GM12878 (cell line): Measurements from ENCODE around the gene MMP7. TPM values are rescaled to one million over a fixed set of nuclear protein-coding genes. Genes with fewer than 3 reads are reported as not detected.

Experiments used
- ATAC-seq: fragments of 200-7000 bp; cut with Tn5 transposase; 3 replicates; pipeline ENCODE4 v1.9.1; 2020; ENCODE audit warnings: mild to moderate bottlenecking, moderate library complexity
- BruUV-seq: library from RNA; stranded (reverse); fragments of 400-500 nt; replicated peaks from 2 replicates; lab custom pipeline; 2021; lab: Mats Ljungman, UMichigan
- CTCF ChIA-PET: fragments of 300-600 bp; sonication (Branson Sonifier 250); formaldehyde crosslinking; extraction: SDS; loops from one replicate; lab custom pipeline; 2021; ENCODE audit warnings: inconsistent platforms; lab: Yijun Ruan, JAX
- POLR2A ChIA-PET: fragments of 350-600 bp; formaldehyde crosslinking; extraction: SDS; loops from one replicate; lab custom pipeline; 2021; ENCODE audit warnings: inconsistent platforms; lab: Charles Lee
- RAD21 ChIA-PET: fragments of 300-600 bp; sonication (Branson Sonifier 250); formaldehyde crosslinking; loops from one replicate; lab custom pipeline; 2023; ENCODE audit warnings: antibody characterized with exemption; ENCODE audit not compliant: unreplicated experiment; lab: Charles Lee
- SMC1A ChIA-PET: fragments of 300-600 bp; sonication (Branson Sonifier 250); formaldehyde crosslinking; loops from one replicate; lab custom pipeline; 2023; ENCODE audit not compliant: unreplicated experiment, uncharacterized antibody; lab: Charles Lee
- DNase-seq: peaks from one replicate; pipeline ENCODE4 v3.0.0-alpha.2; 2011; ENCODE audit warnings: low read depth, low spot score
- FAIRE-seq: peaks from 3 replicates; lab custom pipeline; 2011; peaks lifted over from hg19 to GRCh38; lab: Jason Lieb, UNC
- H2AFZ ChIP-seq: 2 replicates; pipeline ENCODE4 v1.6.0; 2011; ENCODE audit warnings: low read depth, low read length, control low read depth; ENCODE audit not compliant: control insufficient read depth
- H3K27ac ChIP-seq: 2 replicates; pipeline ENCODE4 v1.5.1; 2011; ENCODE audit warnings: control low read depth; ENCODE audit not compliant: control insufficient read depth, insufficient read depth
- H3K27me3 ChIP-seq, 2 experiments: replicated peaks in 1 of 2; 2 replicates each; pipeline versions ENCODE4 v1.6.0 to v1.6.1; 2011; ENCODE audit warnings: low read length in 1 of 2; ENCODE audit not compliant: control insufficient read depth in 2 of 2, insufficient read depth in 2 of 2
- H3K36me3 ChIP-seq, 2 experiments: 2 replicates each; pipeline ENCODE4 v1.5.1; 2011; ENCODE audit warnings: low read length in 1 of 2; ENCODE audit not compliant: control insufficient read depth in 2 of 2, insufficient read depth in 2 of 2
- H3K4me1 ChIP-seq: 2 replicates; pipeline ENCODE4 v1.6.1; 2011; ENCODE audit warnings: mild to moderate bottlenecking, low read length, moderate library complexity, mixed read lengths; ENCODE audit not compliant: control insufficient read depth, insufficient read depth
- H3K4me2 ChIP-seq: 2 replicates; pipeline ENCODE4 v1.6.0; 2011; ENCODE audit warnings: control low read depth; ENCODE audit not compliant: control insufficient read depth, insufficient read depth
- H3K4me3 ChIP-seq: fragments of 200-600 bp; sonication (generic); 2 replicates; pipeline ENCODE4 v1.5.1; 2016
- H3K79me2 ChIP-seq: 2 replicates; pipeline ENCODE4 v1.6.0; 2011; ENCODE audit warnings: low read length; ENCODE audit not compliant: control insufficient read depth, insufficient read depth
- H3K9ac ChIP-seq: 2 replicates; pipeline ENCODE4 v1.8.0; 2011; ENCODE audit warnings: low read length, control low read depth, mixed read lengths; ENCODE audit not compliant: control insufficient read depth, insufficient read depth
- H3K9me3 ChIP-seq: replicated peaks from 3 replicates; pipeline ENCODE4 v1.5.1; 2011; ENCODE audit warnings: mild to moderate bottlenecking, low read length; ENCODE audit not compliant: control insufficient read depth, insufficient read depth
- H4K20me1 ChIP-seq: 2 replicates; pipeline ENCODE4 v1.6.0; 2011; ENCODE audit not compliant: control insufficient read depth, insufficient read depth
- EP300 ChIP-seq, 2 experiments: fragments of 150-350 bp in 1 of 2; IDR thresholded peaks; 2 replicates each; pipeline ENCODE4 v1.6.1; 2011 to 2012; ENCODE audit warnings: low read depth in 2 of 2, low read length in 2 of 2, borderline replicate concordance in 1 of 2, improper control_type of control experiment in 1 of 2, inconsistent platforms in 1 of 2; ENCODE audit not compliant: control insufficient read depth in 1 of 2
- KAT2A ChIP-seq: conservative IDR thresholded peaks from 2 replicates; pipeline ENCODE4 v1.6.1; 2011; ENCODE audit warnings: low read depth, low read length; ENCODE audit not compliant: control insufficient read depth
- RFX5 ChIP-seq: IDR thresholded peaks from 2 replicates; pipeline ENCODE4 v1.6.1; 2011; ENCODE audit warnings: low read depth, low read length, improper control_type of control experiment
- WGBS: methylation state at CpG from one replicate; pipeline ENCODE4 v1.1.6; 2016; ENCODE audit warnings: low lambda C conversion rate; ENCODE audit not compliant: insufficient replicate concordance, insufficient coverage; ENCODE audit errors: missing lambda C conversion rate; 5-methylcytosine and 5-hydroxymethylcytosine counted together
- in situ Hi-C: fragments of 300-500 bp; cut with MboI; formaldehyde crosslinking; loops from 9 replicates; pipeline ENCODE4 v1.14.3; 2018; ENCODE audit warnings: mixed read lengths
- intact Hi-C: fragments of 100-400 bp; cut with micrococcal nuclease; formaldehyde crosslinking; loops from one replicate; pipeline ENCODE4 v1.14.2; 2022; ENCODE audit not compliant: unreplicated experiment
- polyA plus RNA-seq, 11 experiments: library from polyadenylated mRNA; depleted of rRNA in 4 of 11; unstranded in 6 of 11; stranded (reverse) in 5 of 11; fragments of >200 nt; fragmentation: Nextera tagmentation in 4 of 11; fragmentation: Illumina TruSeq in 1 of 11; extraction: Ambion mirVana in 4 of 11; extraction: Trizol in 1 of 11; gene quantifications; 1 replicate in 1 of 11; 2 replicates in 10 of 11; pipeline versions ENCODE4 v1.2.1 to v1.2.3, GENCODE V29; 2011 to 2016; ENCODE audit warnings: inconsistent platforms in 2 of 11, missing spikeins in 2 of 11, low read depth in 1 of 11
- total RNA-seq, 4 experiments: library from RNA; depleted of rRNA in 3 of 4; stranded (reverse); fragments of >200 nt in 3 of 4; fragmentation: Illumina TruSeq in 1 of 4; extraction: Trizol in 1 of 4; gene quantifications; 2 replicates each; pipeline versions ENCODE4 v1.2.1 to v1.2.3, GENCODE V29; 2013 to 2021
- TF ChIP-seq, protein P1 (sequence below): fragments of 450-650 bp; IDR thresholded peaks from 2 replicates; pipeline ENCODE4 v1.6.1; 2018; ENCODE audit warnings: mild to moderate bottlenecking, low read depth, moderate library complexity; ENCODE audit not compliant: partially characterized antibody
- TF ChIP-seq, protein P2 (sequence below): fragments of 450-650 bp; IDR thresholded peaks from 2 replicates; pipeline ENCODE4 v1.6.1; 2017; ENCODE audit warnings: low read depth, mild to moderate bottlenecking, moderate library complexity
- TF ChIP-seq, protein P3 (sequence below): IDR thresholded peaks from 2 replicates; pipeline ENCODE4 v1.6.1; 2011; ENCODE audit warnings: borderline replicate concordance, low read depth, mild to moderate bottlenecking, moderate library complexity, mixed read lengths, low read length; ENCODE audit not compliant: insufficient read depth; ENCODE audit errors: extremely low read length
- TF ChIP-seq, protein P4 (sequence below): fragments of 450-650 bp; formaldehyde crosslinking; IDR thresholded peaks from 2 replicates; pipeline ENCODE4 v1.4.0; 2020; ENCODE audit warnings: mild to moderate bottlenecking, moderate library complexity

The MMP7 gene
- total and polyA plus RNA-seq, 10 of the 15 experiments (the other 5 are each of a cell fraction or from before 2014, with no cell fraction given), result 0.63 to 18.0 (median 1.1) TPM

DNA sequence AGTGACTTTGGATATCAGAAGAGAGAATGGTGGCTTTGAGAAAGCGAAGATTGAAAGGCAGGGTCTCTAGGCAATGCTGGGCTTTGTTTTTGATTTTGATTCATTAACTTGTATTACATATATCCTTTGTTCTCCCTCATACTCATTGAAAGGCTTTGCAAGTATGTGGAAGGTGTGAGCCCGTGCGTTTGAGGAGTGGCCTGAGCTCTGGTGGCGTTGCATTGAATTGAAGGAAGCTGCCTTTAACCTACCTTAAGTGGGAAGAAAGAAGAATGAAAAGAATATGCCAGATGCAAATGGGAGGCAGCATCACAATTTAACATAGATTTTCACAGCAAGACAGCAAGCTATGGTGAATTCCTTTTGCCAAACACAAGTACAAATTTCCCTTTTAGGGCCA is 6.7 kb downstream of the MMP7 start:
- POLR2A ChIA-PET, result interaction anchor here (0.6 to 1.8 kb wide), 5 partner anchors 9 to 88 kb away, joined by 4 to 8 read pairs (median 4); no protein-coding TSS in a partner anchor

More for the DNA sequence above, 6.7 kb downstream of the MMP7 start:
- peaks cover 15% of the 10 kb centered on the region for H3K4me1 ChIP-seq
- H4K20me1 ChIP-seq, result no peaks in the 10 kb centered on the region
- no peak overlapping the region for H3K4me2 ChIP-seq
- 78% methylated on average over 4 of the region's 4 CpGs for WGBS
- ChIA-PET RAD21 (interaction anchor here (0.5 to 2.1 kb wide), 6 partner anchors 8 to 136 kb away, joined by 3 to 10 read pairs (median 8); no protein-coding TSS in a partner anchor), SMC1A (interaction anchor here (0.6 to 3.1 kb wide), 19 partner anchors 8 to 244 kb away, joined by 3 to 18 read pairs (median 6); no protein-coding TSS in a partner anchor), CTCF (interaction anchor here (0.6 to 5.3 kb wide), 13 partner anchors 10 to 235 kb away, joined by 3 to 53 read pairs (median 6); partner anchors contain the start of gene TMEM123)
- no peaks in the 10 kb centered on the region for H3K9me3 ChIP-seq
- ATAC-seq (no peak), FAIRE-seq (no peak), DNase-seq (no peak)
- BruUV-seq, result no TSS peak
- no peaks in the 10 kb centered on the region for H3K27me3 ChIP-seq
- H3K4me3 ChIP-seq, result no peak overlapping the region
- H3K27ac ChIP-seq, result no peak overlapping the region
- no peaks in the 10 kb centered on the region for H3K36me3 ChIP-seq
- in situ Hi-C loops, result no loop called here
- no peak overlapping the region for H2AFZ ChIP-seq
- no peaks in the 10 kb centered on the region for H3K79me2 ChIP-seq
- TF ChIP-seq, protein P1, sequence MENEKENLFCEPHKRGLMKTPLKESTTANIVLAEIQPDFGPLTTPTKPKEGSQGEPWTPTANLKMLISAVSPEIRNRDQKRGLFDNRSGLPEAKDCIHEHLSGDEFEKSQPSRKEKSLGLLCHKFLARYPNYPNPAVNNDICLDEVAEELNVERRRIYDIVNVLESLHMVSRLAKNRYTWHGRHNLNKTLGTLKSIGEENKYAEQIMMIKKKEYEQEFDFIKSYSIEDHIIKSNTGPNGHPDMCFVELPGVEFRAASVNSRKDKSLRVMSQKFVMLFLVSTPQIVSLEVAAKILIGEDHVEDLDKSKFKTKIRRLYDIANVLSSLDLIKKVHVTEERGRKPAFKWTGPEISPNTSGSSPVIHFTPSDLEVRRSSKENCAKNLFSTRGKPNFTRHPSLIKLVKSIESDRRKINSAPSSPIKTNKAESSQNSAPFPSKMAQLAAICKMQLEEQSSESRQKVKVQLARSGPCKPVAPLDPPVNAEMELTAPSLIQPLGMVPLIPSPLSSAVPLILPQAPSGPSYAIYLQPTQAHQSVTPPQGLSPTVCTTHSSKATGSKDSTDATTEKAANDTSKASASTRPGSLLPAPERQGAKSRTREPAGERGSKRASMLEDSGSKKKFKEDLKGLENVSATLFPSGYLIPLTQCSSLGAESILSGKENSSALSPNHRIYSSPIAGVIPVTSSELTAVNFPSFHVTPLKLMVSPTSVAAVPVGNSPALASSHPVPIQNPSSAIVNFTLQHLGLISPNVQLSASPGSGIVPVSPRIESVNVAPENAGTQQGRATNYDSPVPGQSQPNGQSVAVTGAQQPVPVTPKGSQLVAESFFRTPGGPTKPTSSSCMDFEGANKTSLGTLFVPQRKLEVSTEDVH, result no peak
- no peak for TF ChIP-seq KAT2A
- no peak for TF ChIP-seq RFX5
- TF ChIP-seq EP300 (IDR thresholded peaks at IDR 0.05; ENCODE audit: borderline replicate concordance in 1 of 2, control insufficient read depth in 1 of 2, low read depth in 2 of 2, low read length in 2 of 2), result no peak
- TF ChIP-seq, protein P2, sequence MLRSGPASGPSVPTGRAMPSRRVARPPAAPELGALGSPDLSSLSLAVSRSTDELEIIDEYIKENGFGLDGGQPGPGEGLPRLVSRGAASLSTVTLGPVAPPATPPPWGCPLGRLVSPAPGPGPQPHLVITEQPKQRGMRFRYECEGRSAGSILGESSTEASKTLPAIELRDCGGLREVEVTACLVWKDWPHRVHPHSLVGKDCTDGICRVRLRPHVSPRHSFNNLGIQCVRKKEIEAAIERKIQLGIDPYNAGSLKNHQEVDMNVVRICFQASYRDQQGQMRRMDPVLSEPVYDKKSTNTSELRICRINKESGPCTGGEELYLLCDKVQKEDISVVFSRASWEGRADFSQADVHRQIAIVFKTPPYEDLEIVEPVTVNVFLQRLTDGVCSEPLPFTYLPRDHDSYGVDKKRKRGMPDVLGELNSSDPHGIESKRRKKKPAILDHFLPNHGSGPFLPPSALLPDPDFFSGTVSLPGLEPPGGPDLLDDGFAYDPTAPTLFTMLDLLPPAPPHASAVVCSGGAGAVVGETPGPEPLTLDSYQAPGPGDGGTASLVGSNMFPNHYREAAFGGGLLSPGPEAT, result no peak
- TF ChIP-seq, protein P3, sequence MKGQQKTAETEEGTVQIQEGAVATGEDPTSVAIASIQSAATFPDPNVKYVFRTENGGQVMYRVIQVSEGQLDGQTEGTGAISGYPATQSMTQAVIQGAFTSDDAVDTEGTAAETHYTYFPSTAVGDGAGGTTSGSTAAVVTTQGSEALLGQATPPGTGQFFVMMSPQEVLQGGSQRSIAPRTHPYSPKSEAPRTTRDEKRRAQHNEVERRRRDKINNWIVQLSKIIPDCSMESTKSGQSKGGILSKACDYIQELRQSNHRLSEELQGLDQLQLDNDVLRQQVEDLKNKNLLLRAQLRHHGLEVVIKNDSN, result no peak
- TF ChIP-seq, protein P4, sequence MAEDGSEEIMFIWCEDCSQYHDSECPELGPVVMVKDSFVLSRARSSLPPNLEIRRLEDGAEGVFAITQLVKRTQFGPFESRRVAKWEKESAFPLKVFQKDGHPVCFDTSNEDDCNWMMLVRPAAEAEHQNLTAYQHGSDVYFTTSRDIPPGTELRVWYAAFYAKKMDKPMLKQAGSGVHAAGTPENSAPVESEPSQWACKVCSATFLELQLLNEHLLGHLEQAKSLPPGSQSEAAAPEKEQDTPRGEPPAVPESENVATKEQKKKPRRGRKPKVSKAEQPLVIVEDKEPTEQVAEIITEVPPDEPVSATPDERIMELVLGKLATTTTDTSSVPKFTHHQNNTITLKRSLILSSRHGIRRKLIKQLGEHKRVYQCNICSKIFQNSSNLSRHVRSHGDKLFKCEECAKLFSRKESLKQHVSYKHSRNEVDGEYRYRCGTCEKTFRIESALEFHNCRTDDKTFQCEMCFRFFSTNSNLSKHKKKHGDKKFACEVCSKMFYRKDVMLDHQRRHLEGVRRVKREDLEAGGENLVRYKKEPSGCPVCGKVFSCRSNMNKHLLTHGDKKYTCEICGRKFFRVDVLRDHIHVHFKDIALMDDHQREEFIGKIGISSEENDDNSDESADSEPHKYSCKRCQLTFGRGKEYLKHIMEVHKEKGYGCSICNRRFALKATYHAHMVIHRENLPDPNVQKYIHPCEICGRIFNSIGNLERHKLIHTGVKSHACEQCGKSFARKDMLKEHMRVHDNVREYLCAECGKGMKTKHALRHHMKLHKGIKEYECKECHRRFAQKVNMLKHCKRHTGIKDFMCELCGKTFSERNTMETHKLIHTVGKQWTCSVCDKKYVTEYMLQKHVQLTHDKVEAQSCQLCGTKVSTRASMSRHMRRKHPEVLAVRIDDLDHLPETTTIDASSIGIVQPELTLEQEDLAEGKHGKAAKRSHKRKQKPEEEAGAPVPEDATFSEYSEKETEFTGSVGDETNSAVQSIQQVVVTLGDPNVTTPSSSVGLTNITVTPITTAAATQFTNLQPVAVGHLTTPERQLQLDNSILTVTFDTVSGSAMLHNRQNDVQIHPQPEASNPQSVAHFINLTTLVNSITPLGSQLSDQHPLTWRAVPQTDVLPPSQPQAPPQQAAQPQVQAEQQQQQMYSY (CRISPR knock-in tag), result no peak
- no peak overlapping the region for H3K9ac ChIP-seq
- intact Hi-C loops, result no loop called here
